GM18507 (cell line): Measurements from ENCODE around the gene TRPM4.
"Not testable (repeated sequence)": the region's sequence is repeated elsewhere in the genome, so short reads cannot be mapped to it uniquely, and the experiment has no call there.

ENCODE experiments used
- DNase-seq: peaks from one replicate; pipeline ENCODE4 v3.0.0; 2011; ENCODE audit warnings: low read depth; ENCODE audit not compliant: insufficient read length; ENCODE audit errors: extremely low spot score
- FAIRE-seq: peaks from 2 replicates; lab custom pipeline; 2011; peaks lifted over from hg19 to GRCh38; lab: Jason Lieb, UNC

The TRPM4 gene

GRCh38 chr19:49214701-49215100, 57.1 kb downstream of the TRPM4 start:
- DNase-seq (no peak), FAIRE-seq (peak; percentile 67)

- no peak for DNase-seq
- no peak for FAIRE-seq
These were observed 58.5 kb downstream of the TRPM4 start for GRCh38 chr19:49216071-49216470.

- FAIRE-seq: no peak
- no peak for DNase-seq
These were observed 59.8 kb downstream of the TRPM4 start for GRCh38 chr19:49217382-49217781.

- DNase-seq (no peak), FAIRE-seq (no peak)
These were observed 64.4 kb downstream of the TRPM4 start for GRCh38 chr19:49222011-49222410.

GRCh38 chr19:49222528-49222927, 64.9 kb downstream of the TRPM4 start:
- FAIRE-seq: no peak
- no peak for DNase-seq

- DNase-seq: no peak
- FAIRE-seq: no peak
These were observed 65.9 kb downstream of the TRPM4 start for GRCh38 chr19:49223472-49223871.

GRCh38 chr19:49224441-49224840, 66.8 kb downstream of the TRPM4 start:
- not testable (repeated sequence) for DNase-seq, FAIRE-seq

GRCh38 chr19:49224879-49225278, 67.3 kb downstream of the TRPM4 start:
- no peak for DNase-seq
- FAIRE-seq: no peak

- no peak for FAIRE-seq
- no peak for DNase-seq
These were observed 71.8 kb downstream of the TRPM4 start for GRCh38 chr19:49229416-49229815.

GRCh38 chr19:49231389-49231788, 73.8 kb downstream of the TRPM4 start:
- FAIRE-seq (no peak), DNase-seq (peak; percentile 35)

- DNase-seq: no peak
- FAIRE-seq: no peak
These were observed 74.2 kb downstream of the TRPM4 start for GRCh38 chr19:49231804-49232203.

GRCh38 chr19:49233163-49233562, 75.6 kb downstream of the TRPM4 start:
- DNase-seq: no peak
- FAIRE-seq: no peak

- FAIRE-seq: no peak
- DNase-seq: no peak
These were observed 84.2 kb downstream of the TRPM4 start for GRCh38 chr19:49241769-49242168.

GRCh38 chr19:49243129-49243528, 85.5 kb downstream of the TRPM4 start:
- FAIRE-seq (no peak), DNase-seq (no peak)

GRCh38 chr19:49243726-49244125, 86.1 kb downstream of the TRPM4 start:
- FAIRE-seq: no peak
- no peak for DNase-seq

GRCh38 chr19:49244256-49244655, 86.7 kb downstream of the TRPM4 start:
- DNase-seq (no peak), FAIRE-seq (no peak)

GRCh38 chr19:49247676-49248075, 90.1 kb downstream of the TRPM4 start:
- DNase-seq (no peak), FAIRE-seq (no peak)

- FAIRE-seq (no peak), DNase-seq (no peak)
These were observed 92.3 kb downstream of the TRPM4 start for GRCh38 chr19:49249933-49250332.

GRCh38 chr19:49255674-49256073, 98.1 kb downstream of the TRPM4 start:
- no peak for FAIRE-seq
- DNase-seq: no peak

- DNase-seq (no peak), FAIRE-seq (no peak)
These were observed 99.1 kb downstream of the TRPM4 start for GRCh38 chr19:49256691-49257090.
